ENCODE results near the gene CRIM1. TPM values are rescaled to one million over a fixed set of nuclear protein-coding genes. Genes with fewer than 3 reads are reported as not detected.
A peak's percentile ranks its signal among the peaks of the same experiment; 100 is the strongest.

Gene CRIM1
- total RNA-seq, 1 donor from 2014 or later = 246 TPM

- peaks cover 10% of the 10 kb centered on the region for H3K4me1 Mint-ChIP-seq (ENCODE audit: unreplicated experiment)
- DNase-seq (ENCODE audit: low spot score) = no peak
- peak overlapping the region; percentile 58 for H3K27ac Mint-ChIP-seq (ENCODE audit: unreplicated experiment)
- no peak for TF ChIP-seq CTCF (IDR thresholded peaks at IDR 0.05; ENCODE audit: unreplicated experiment)
- peaks cover 3% of the 10 kb centered on the region for H3K27me3 Mint-ChIP-seq (ENCODE audit: unreplicated experiment)
- H3K36me3 Mint-ChIP-seq (ENCODE audit: low read depth, unreplicated experiment) = peaks cover 14% of the 10 kb centered on the region
- no peak overlapping the region for H3K4me3 Mint-ChIP-seq (ENCODE audit: unreplicated experiment)
- H3K9me3 Mint-ChIP-seq (ENCODE audit: unreplicated experiment) = no peaks in the 10 kb centered on the region
Observed at GRCh38 chr2:36458106-36458505, 102.5 kb downstream of the CRIM1 start.

GRCh38 chr2:36459725-36460137 lies 104.2 kb downstream of the CRIM1 start:
- no peak for TF ChIP-seq CTCF (IDR thresholded peaks at IDR 0.05; ENCODE audit: unreplicated experiment)
- H3K27ac Mint-ChIP-seq (ENCODE audit: unreplicated experiment) = no peak overlapping the region
- no peaks in the 10 kb centered on the region for H3K9me3 Mint-ChIP-seq (ENCODE audit: unreplicated experiment)
- H3K36me3 Mint-ChIP-seq (ENCODE audit: low read depth, unreplicated experiment) = peaks cover 21% of the 10 kb centered on the region
- peaks cover 11% of the 10 kb centered on the region for H3K4me1 Mint-ChIP-seq (ENCODE audit: unreplicated experiment)
- H3K27me3 Mint-ChIP-seq (ENCODE audit: unreplicated experiment) = peaks cover 3% of the 10 kb centered on the region
- H3K4me3 Mint-ChIP-seq (ENCODE audit: unreplicated experiment) = no peak overlapping the region
- DNase-seq (ENCODE audit: low spot score) = peak; percentile 52

- Mint-ChIP-seq H3K9me3 (ENCODE audit: unreplicated experiment) (no peaks in the 10 kb centered on the region), H3K4me1 (ENCODE audit: unreplicated experiment) (peaks cover 13% of the 10 kb centered on the region), H3K27ac (ENCODE audit: unreplicated experiment) (no peak overlapping the region), H3K27me3 (ENCODE audit: unreplicated experiment) (peaks cover 3% of the 10 kb centered on the region), H3K36me3 (ENCODE audit: low read depth, unreplicated experiment) (peaks cover 27% of the 10 kb centered on the region), H3K4me3 (ENCODE audit: unreplicated experiment) (peak overlapping the region; percentile 44)
- TF ChIP-seq CTCF (IDR thresholded peaks at IDR 0.05; ENCODE audit: unreplicated experiment) = no peak
- no peak for DNase-seq (ENCODE audit: low spot score)
Observed at GRCh38 chr2:36461039-36461681, 105.6 kb downstream of the CRIM1 start.

- DNase-seq (ENCODE audit: low spot score) = no peak
- TF ChIP-seq CTCF (IDR thresholded peaks at IDR 0.05; ENCODE audit: unreplicated experiment) = no peak
- H3K4me3 Mint-ChIP-seq (ENCODE audit: unreplicated experiment) = no peak overlapping the region
- no peaks in the 10 kb centered on the region for H3K9me3 Mint-ChIP-seq (ENCODE audit: unreplicated experiment)
- peaks cover 38% of the 10 kb centered on the region for H3K36me3 Mint-ChIP-seq (ENCODE audit: low read depth, unreplicated experiment)
- H3K4me1 Mint-ChIP-seq (ENCODE audit: unreplicated experiment) = peaks cover 15% of the 10 kb centered on the region
- H3K27me3 Mint-ChIP-seq (ENCODE audit: unreplicated experiment) = peaks cover 2% of the 10 kb centered on the region
- peak overlapping the region; percentile 44 for H3K27ac Mint-ChIP-seq (ENCODE audit: unreplicated experiment)
Observed at GRCh38 chr2:36462311-36462935, 106.8 kb downstream of the CRIM1 start.

- H3K27ac Mint-ChIP-seq (ENCODE audit: unreplicated experiment) = peak overlapping the region; percentile 25
- no peak for TF ChIP-seq CTCF (IDR thresholded peaks at IDR 0.05; ENCODE audit: unreplicated experiment)
- no peak for DNase-seq (ENCODE audit: low spot score)
- H3K36me3 Mint-ChIP-seq (ENCODE audit: low read depth, unreplicated experiment) = peaks cover 47% of the 10 kb centered on the region
- H3K4me3 Mint-ChIP-seq (ENCODE audit: unreplicated experiment) = peak overlapping the region; percentile 2
- H3K27me3 Mint-ChIP-seq (ENCODE audit: unreplicated experiment) = no peaks in the 10 kb centered on the region
- H3K9me3 Mint-ChIP-seq (ENCODE audit: unreplicated experiment) = no peaks in the 10 kb centered on the region
- peaks cover 15% of the 10 kb centered on the region for H3K4me1 Mint-ChIP-seq (ENCODE audit: unreplicated experiment)
Observed at GRCh38 chr2:36463365-36463764, 107.8 kb downstream of the CRIM1 start.
